Raji (cell line): ENCODE measurements around the gene TFCP2L1.

Source experiments
- POLR2A ChIP-seq: IDR thresholded peaks from 2 replicates; pipeline ENCODE4 v1.6.1; 2011; ENCODE audit warnings: low read depth, low read length, control low read depth; ENCODE audit not compliant: insufficient read depth

TFCP2L1 gene

GRCh38 chr2:121239969-121240368 lies 45.0 kb downstream of the TFCP2L1 start:
- no peak for TF ChIP-seq POLR2A

- no peak for TF ChIP-seq POLR2A
Observed at GRCh38 chr2:121239471-121239870, 45.5 kb downstream of the TFCP2L1 start.

GRCh38 chr2:121238828-121239227 lies 46.2 kb downstream of the TFCP2L1 start:
- no peak for TF ChIP-seq POLR2A

GRCh38 chr2:121237980-121238665 lies 46.9 kb downstream of the TFCP2L1 start:
- no peak for TF ChIP-seq POLR2A

- TF ChIP-seq POLR2A, result no peak
Observed at GRCh38 chr2:121237336-121237979, 47.5 kb downstream of the TFCP2L1 start.

GRCh38 chr2:121236650-121237180 lies 48.3 kb downstream of the TFCP2L1 start:
- no peak for TF ChIP-seq POLR2A

GRCh38 chr2:121236101-121236640 lies 48.8 kb downstream of the TFCP2L1 start:
- TF ChIP-seq POLR2A, result no peak

GRCh38 chr2:121235542-121235941 lies 49.5 kb downstream of the TFCP2L1 start:
- no peak for TF ChIP-seq POLR2A

GRCh38 chr2:121234791-121235190 lies 50.2 kb downstream of the TFCP2L1 start:
- no peak for TF ChIP-seq POLR2A

- TF ChIP-seq POLR2A, result no peak
Observed at GRCh38 chr2:121234144-121234543, 50.9 kb downstream of the TFCP2L1 start.

- no peak for TF ChIP-seq POLR2A
Observed at GRCh38 chr2:121233486-121234110, 51.4 kb downstream of the TFCP2L1 start.

- no peak for TF ChIP-seq POLR2A
Observed at GRCh38 chr2:121232626-121233265, 52.3 kb downstream of the TFCP2L1 start.

- no peak for TF ChIP-seq POLR2A
Observed at GRCh38 chr2:121231385-121232000, 53.5 kb downstream of the TFCP2L1 start.

GRCh38 chr2:121228521-121228920 lies 56.5 kb downstream of the TFCP2L1 start:
- TF ChIP-seq POLR2A, result no peak

- TF ChIP-seq POLR2A, result no peak
Observed at GRCh38 chr2:121220995-121221394, 64.0 kb downstream of the TFCP2L1 start.
